CD14-positive monocyte (primary cell): ENCODE measurements around the gene METAP1D. TPM values are rescaled to one million over a fixed set of nuclear protein-coding genes. Genes with fewer than 3 reads are reported as not detected.

Experiments
- DNase-seq, 3 donors: peaks; one replicate each; pipeline ENCODE4 v3.0.0-alpha.2; 2011 to 2022
- H2AFZ ChIP-seq: 2 replicates; pipeline ENCODE4 v1.6.0; 2012; ENCODE audit warnings: mild to moderate bottlenecking, low read depth, low read length, inconsistent platforms; ENCODE audit not compliant: insufficient read depth, poor library complexity, severe bottlenecking
- H3K27ac ChIP-seq, 2 donors: 1 replicate in 1 of 2; 2 replicates in 1 of 2; pipeline ENCODE4 v1.5.1; 2012 to 2013; ENCODE audit warnings: low read length in 2 of 2, control low read depth in 1 of 2, inconsistent platforms in 1 of 2, low read depth in 1 of 2, mild to moderate bottlenecking in 1 of 2
- H3K27me3 ChIP-seq, 2 donors: one replicate each; pipeline versions ENCODE4 v1.6.0 to v1.6.1; 2011 to 2013; ENCODE audit warnings: low read length in 2 of 2; ENCODE audit not compliant: control insufficient read depth in 2 of 2, insufficient read depth in 2 of 2
- H3K36me3 ChIP-seq, 2 donors: replicated peaks in 1 of 2; 1 replicate in 1 of 2; 2 replicates in 1 of 2; pipeline versions ENCODE4 v1.5.1 to v1.6.1; 2012 to 2013; ENCODE audit warnings: low read length in 2 of 2, control low read depth in 1 of 2, inconsistent platforms in 1 of 2, mild to moderate bottlenecking in 1 of 2; ENCODE audit not compliant: insufficient read depth in 2 of 2, control insufficient read depth in 1 of 2
- H3K4me1 ChIP-seq, 2 donors: 1 replicate in 1 of 2; 2 replicates in 1 of 2; pipeline versions ENCODE4 v1.5.1 to v1.6.1; 2012 to 2013; ENCODE audit warnings: low read length in 2 of 2, control low read depth in 1 of 2, inconsistent platforms in 1 of 2, mild to moderate bottlenecking in 1 of 2, moderate library complexity in 1 of 2; ENCODE audit not compliant: insufficient read depth in 2 of 2, control insufficient read depth in 1 of 2
- H3K4me2 ChIP-seq: replicated peaks from 2 replicates; pipeline ENCODE3; 2012; ENCODE audit warnings: low read length, moderate library complexity, mild to moderate bottlenecking; ENCODE audit not compliant: poor library complexity, severe bottlenecking; ENCODE audit errors: extremely low read depth
- H3K4me3 ChIP-seq, 3 experiments: fragments of 200-600 bp in 1 of 3; sonication (generic) in 1 of 3; replicated peaks in 1 of 3; 1 replicate in 2 of 3; 2 replicates in 1 of 3; pipeline ENCODE4 v1.5.1; 2011 to 2013; ENCODE audit warnings: low read length in 3 of 3, mild to moderate bottlenecking in 3 of 3, control low read depth in 2 of 3, low read depth in 2 of 3, inconsistent platforms in 1 of 3, moderate library complexity in 1 of 3
- H3K79me2 ChIP-seq: 2 replicates; pipeline ENCODE4 v1.6.0; 2012; ENCODE audit warnings: mild to moderate bottlenecking, control low read depth, inconsistent platforms, low read length, moderate library complexity; ENCODE audit not compliant: insufficient read depth
- H3K9ac ChIP-seq: 2 replicates; pipeline ENCODE4 v1.6.0; 2017; ENCODE audit warnings: low read length, mild to moderate bottlenecking; ENCODE audit not compliant: insufficient read depth, poor library complexity, severe bottlenecking
- H3K9me3 ChIP-seq, 2 donors: replicated peaks in 1 of 2; 1 replicate in 1 of 2; 2 replicates in 1 of 2; pipeline versions ENCODE4 v1.5.1 to v1.6.1; 2012 to 2013; ENCODE audit warnings: low read length in 2 of 2, control low read depth in 1 of 2; ENCODE audit not compliant: control insufficient read depth in 1 of 2, insufficient read depth in 1 of 2
- H4K20me1 ChIP-seq: 2 replicates; pipeline ENCODE4 v1.6.0; 2012; ENCODE audit warnings: mild to moderate bottlenecking, low read length, control low read depth, moderate library complexity; ENCODE audit not compliant: insufficient read depth
- H3K27ac Mint-ChIP-seq, 7 donors: one replicate each; pipeline ENCODE4 v1.8.0; 2020; ENCODE audit warnings: mild to moderate bottlenecking in 7 of 7, mixed read lengths in 7 of 7, moderate library complexity in 6 of 7, inconsistent platforms in 2 of 7
- H3K27me3 Mint-ChIP-seq, 3 donors: one replicate each; pipeline ENCODE4 v1.8.0; 2021 to 2022; ENCODE audit warnings: low read depth in 3 of 3, mild to moderate bottlenecking in 3 of 3, mixed read lengths in 3 of 3, moderate library complexity in 3 of 3, inconsistent platforms in 1 of 3
- H3K36me3 Mint-ChIP-seq, 2 donors: one replicate each; pipeline ENCODE4 v1.8.0; 2020; ENCODE audit warnings: mixed read lengths in 2 of 2, inconsistent platforms in 1 of 2, mild to moderate bottlenecking in 1 of 2
- H3K4me1 Mint-ChIP-seq: one replicate; pipeline ENCODE4 v1.8.0; 2020; ENCODE audit warnings: mild to moderate bottlenecking, mixed read lengths
- H3K4me3 Mint-ChIP-seq, 2 donors: one replicate each; pipeline ENCODE4 v1.8.0; 2020; ENCODE audit warnings: mild to moderate bottlenecking in 2 of 2, mixed read lengths in 2 of 2, moderate library complexity in 1 of 2
- H3K9me3 Mint-ChIP-seq, 7 donors: one replicate each; pipeline ENCODE4 v1.8.0; 2020 to 2022; ENCODE audit warnings: mixed read lengths in 7 of 7, mild to moderate bottlenecking in 6 of 7, moderate library complexity in 6 of 7, inconsistent platforms in 2 of 7
- CTCF ChIP-seq: fragments of 200-600 bp; IDR thresholded peaks from one replicate; pipeline ENCODE4 v1.8.0; 2022; ENCODE audit warnings: antibody characterized with exemption, mild to moderate bottlenecking
- WGBS: methylation state at CpG from one replicate; pipeline ENCODE4 v1.1.5; 2013; ENCODE audit warnings: missing lambda C conversion rate; ENCODE audit not compliant: insufficient coverage; 5-methylcytosine and 5-hydroxymethylcytosine counted together
- intact Hi-C, 2 donors: fragments of 100-400 bp; cut with micrococcal nuclease; formaldehyde crosslinking; loops; one replicate each; pipeline versions ENCODE4 v1.15.0 to v1.15.1; 2023
- polyA plus RNA-seq, 3 donors: library from polyadenylated mRNA; depleted of rRNA in 1 of 3; unstranded in 2 of 3; stranded (reverse) in 1 of 3; fragments of 300-500 nt in 2 of 3; fragments of >200 nt in 1 of 3; fragmentation: Illumina TruSeq in 2 of 3; gene quantifications; 1 replicate in 2 of 3; 2 replicates in 1 of 3; pipeline ENCODE4 v1.2.3, GENCODE V29; 2012 to 2021

Gene METAP1D
- polyA plus RNA-seq, 3 donors = 0.37 to 1.7 (median 0.41) TPM

DNA sequence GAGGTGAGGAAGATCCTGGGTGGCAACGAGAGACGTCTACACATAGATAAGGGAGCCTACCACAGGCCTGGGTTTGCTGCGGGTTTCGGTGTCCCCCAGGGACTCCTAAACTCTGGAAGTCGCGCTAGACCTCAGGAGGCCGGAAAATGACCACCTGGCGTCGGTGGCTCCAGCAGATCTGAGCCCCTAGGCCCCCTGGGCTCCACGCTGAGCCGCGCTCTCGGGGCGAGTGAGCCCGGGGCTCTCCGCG lies 84.6 kb downstream of the METAP1D start:
- Histone ChIP-seq H3K9ac (peak overlapping the region; percentile 38), H3K4me3 (peak overlapping the region; percentile 20 to 81 (median 53)), H2AFZ (peak overlapping the region; percentile 80), H3K27me3 (peaks cover 90 to 100% of the 10 kb centered on the region in 2 donors), H4K20me1 (peaks cover 22% of the 10 kb centered on the region), H3K9me3 (peaks cover 20 to 70% of the 10 kb centered on the region in 2 donors), H3K27ac (no peak overlapping the region), H3K4me2 (peak overlapping the region; percentile 98), H3K79me2 (no peaks in the 10 kb centered on the region), H3K36me3 (no peaks in the 10 kb centered on the region), H3K4me1 (peaks cover 76 to 82% of the 10 kb centered on the region in 2 donors)
- DNase-seq = no peak
- H3K27me3 Mint-ChIP-seq = peaks cover 96 to 100% (median 98%) of the 10 kb centered on the region in 3 donors
- H3K4me1 Mint-ChIP-seq = peaks cover 84% of the 10 kb centered on the region
- WGBS = 2% methylated on average over 17 of the region's 17 CpGs
- H3K9me3 Mint-ChIP-seq = peaks cover 0 to 82% (median 56%) of the 10 kb centered on the region in 7 donors
- intact Hi-C loops = loop anchor here in 1 of 2 donors (2.0 kb wide), 1 partner anchor 18 kb away; the partner anchor contains the start of gene DLX2
- H3K36me3 Mint-ChIP-seq = peaks cover 24 to 36% of the 10 kb centered on the region in 2 donors
- H3K27ac Mint-ChIP-seq = peak overlapping the region in 1 of 7 donors; percentile 11
- peak overlapping the region; percentile 82 to 91 for H3K4me3 Mint-ChIP-seq
- TF ChIP-seq CTCF = no peak

DNA sequence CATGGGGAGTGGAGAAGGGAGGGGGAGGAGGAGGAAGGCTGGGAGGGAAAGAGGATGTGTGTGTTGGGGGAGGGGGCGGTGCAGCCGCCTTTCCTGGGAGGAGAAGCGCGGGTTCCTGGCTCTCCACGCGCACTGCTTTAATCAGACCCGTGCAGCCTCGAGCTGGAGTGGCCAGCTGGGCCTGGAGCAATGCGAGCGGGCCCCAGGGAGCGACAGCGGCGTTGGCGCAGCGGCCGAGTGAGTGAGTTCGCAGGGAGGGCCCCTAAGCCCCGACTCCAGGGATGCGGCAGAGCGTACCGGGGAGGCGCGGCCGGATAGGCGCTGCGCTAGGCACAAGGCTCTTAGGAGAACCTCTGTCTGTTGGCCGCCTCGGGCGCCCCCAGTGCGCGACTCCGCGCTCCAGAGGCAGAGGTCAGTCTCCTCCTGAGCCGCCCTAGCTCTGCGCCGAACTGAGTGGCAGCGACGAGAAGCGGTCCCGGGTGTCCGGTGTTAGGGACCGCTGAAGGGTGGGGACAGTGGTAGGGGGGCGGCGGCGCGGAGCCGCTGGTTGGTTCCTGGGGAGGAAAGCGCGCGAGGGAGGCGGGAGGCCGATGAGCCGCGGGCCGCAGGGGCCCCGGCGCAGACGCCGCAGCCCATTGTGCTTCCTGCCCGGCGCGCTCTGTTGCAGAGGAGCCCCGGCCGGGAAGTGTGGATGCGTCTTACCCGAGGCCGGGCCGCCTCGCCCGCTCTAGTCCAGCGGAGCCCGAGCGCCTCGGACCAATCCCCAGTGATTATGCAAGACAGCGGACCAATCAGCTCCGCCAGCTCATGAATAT lies 85.1 kb downstream of the METAP1D start:
- Histone ChIP-seq H3K27me3 (peaks cover 90 to 100% of the 10 kb centered on the region in 2 donors), H3K4me3 (peak overlapping the region; percentile 20 to 81 (median 53)), H3K27ac (no peak overlapping the region), H3K9ac (peak overlapping the region; percentile 38), H3K36me3 (no peaks in the 10 kb centered on the region), H2AFZ (peak overlapping the region; percentile 80), H3K4me1 (peaks cover 74 to 81% of the 10 kb centered on the region in 2 donors), H4K20me1 (peaks cover 22% of the 10 kb centered on the region), H3K4me2 (peak overlapping the region; percentile 98), H3K9me3 (peaks cover 20 to 75% of the 10 kb centered on the region in 2 donors), H3K79me2 (no peaks in the 10 kb centered on the region)
- intact Hi-C loops = loop anchor here in 1 of 2 donors (2.0 kb wide), 1 partner anchor 18 kb away; the partner anchor contains the start of gene DLX2
- under 1% methylated on average over 76 of the region's 76 CpGs for WGBS
- Mint-ChIP-seq H3K36me3 (peaks cover 24 to 34% of the 10 kb centered on the region in 2 donors), H3K4me1 (peaks cover 82% of the 10 kb centered on the region), H3K9me3 (peaks cover 0 to 84% (median 58%) of the 10 kb centered on the region in 7 donors), H3K27me3 (peaks cover 96 to 100% (median 99%) of the 10 kb centered on the region in 3 donors), H3K4me3 (peak overlapping the region; percentile 82 to 91), H3K27ac (peak overlapping the region in 1 of 7 donors; percentile 79)
- DNase-seq = peak; percentile 88 to 93 (median 93)
- no peak for TF ChIP-seq CTCF
